PC-9 (cell line): ENCODE data around the gene TULP4.

Experiments
- CTCF ChIP-seq: fragments of 200-600 bp; sonication (generic); conservative IDR thresholded peaks from 2 replicates; pipeline ENCODE4 v1.6.1; 2017; ENCODE audit warnings: mixed run types, antibody characterized with exemption, mild to moderate bottlenecking, moderate library complexity
- EZH2 ChIP-seq: fragments of 200-600 bp; sonication (generic); IDR thresholded peaks from 2 replicates; pipeline ENCODE4 v1.8.0; 2017; ENCODE audit warnings: antibody characterized with exemption, low read depth

- no peak for TF ChIP-seq CTCF
- TF ChIP-seq EZH2, result no peak
Observed at GRCh38 chr6:158465747-158466146, 153.5 kb downstream of the TULP4 start.
